Peyer's patch (tissue), 4 donors: Measurements from ENCODE around the gene NDC80.

ENCODE experiments used
- CTCF ChIP-seq, 6 experiments: fragments of 450-650 bp in 4 of 6; fragments of 200-600 bp in 2 of 6; sonication (generic) in 1 of 6; IDR thresholded peaks; one replicate each; pipeline ENCODE4 v1.5.1; 2017 to 2019; ENCODE audit warnings: antibody characterized with exemption in 6 of 6, mild to moderate bottlenecking in 3 of 6, moderate library complexity in 1 of 6
- POLR2A ChIP-seq, 2 donors: fragments of 450-650 bp; IDR thresholded peaks; one replicate each; pipeline ENCODE4 v1.5.1; 2017; ENCODE audit warnings: antibody characterized with exemption in 2 of 2, mild to moderate bottlenecking in 2 of 2, moderate library complexity in 2 of 2

DNA sequence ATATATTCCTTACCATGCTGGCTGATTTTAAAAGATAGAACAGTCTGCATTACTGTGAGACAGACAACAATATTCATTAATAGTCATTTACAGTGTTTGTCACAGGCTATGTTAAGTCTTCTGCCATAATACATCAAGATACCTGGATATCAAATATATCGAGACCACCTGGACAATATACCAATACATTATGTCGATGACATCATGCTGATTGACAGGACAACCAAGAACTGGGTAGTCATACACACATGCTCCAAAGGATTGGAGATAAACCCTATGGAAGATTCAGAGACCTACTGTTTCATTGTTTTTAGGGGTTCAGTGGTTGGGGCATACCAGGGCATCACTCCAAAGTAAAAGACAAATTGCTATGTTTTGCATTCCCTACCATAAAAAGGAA is 57.6 kb downstream of the NDC80 start:
- TF ChIP-seq CTCF (IDR thresholded peaks at IDR 0.05) (no peak), POLR2A (IDR thresholded peaks at IDR 0.05) (no peak)
